ENCODE data around the gene SH3RF3.

DNA sequence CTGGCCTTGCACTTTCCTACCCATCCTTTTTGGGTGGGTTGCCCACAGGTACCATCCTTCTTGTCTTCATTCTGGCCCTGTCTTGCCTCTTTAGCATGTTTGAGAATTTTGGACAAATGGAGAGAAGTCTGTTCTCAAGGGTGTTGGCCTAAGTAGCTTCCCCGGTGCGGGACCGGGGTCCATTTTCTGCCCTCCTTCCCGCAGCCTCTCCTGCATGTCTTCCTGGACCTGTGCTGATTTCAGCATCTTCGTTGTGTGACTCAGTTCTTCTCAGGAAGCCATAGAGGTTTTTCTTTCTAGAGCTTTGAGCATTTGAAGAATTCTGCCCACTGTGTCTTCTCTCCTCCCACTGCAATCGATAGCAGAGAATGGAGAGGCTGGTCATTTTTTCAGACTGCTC is 172.7 kb downstream of the SH3RF3 start:
- TF ChIP-seq E2F4 (IDR thresholded peaks at IDR 0.05; ENCODE audit: low read depth, low read length) (no peak), CTCF (IDR thresholded peaks at IDR 0.05 in 2 of 3, conservative IDR thresholded peaks at IDR 0.05 in 1 of 3; ENCODE audit: control insufficient read depth in 2 of 3, extremely low read depth in 1 of 3, insufficient read depth in 1 of 3, low read depth in 3 of 3, low read length in 3 of 3) (no peak), POLR2AphosphoS5 (IDR thresholded peaks at IDR 0.05; ENCODE audit: low read length) (no peak), TCF3 (IDR thresholded peaks at IDR 0.05; ENCODE audit: borderline replicate concordance, insufficient read depth, low read depth, low read length) (no peak)
- TF ChIP-seq, protein P1, sequence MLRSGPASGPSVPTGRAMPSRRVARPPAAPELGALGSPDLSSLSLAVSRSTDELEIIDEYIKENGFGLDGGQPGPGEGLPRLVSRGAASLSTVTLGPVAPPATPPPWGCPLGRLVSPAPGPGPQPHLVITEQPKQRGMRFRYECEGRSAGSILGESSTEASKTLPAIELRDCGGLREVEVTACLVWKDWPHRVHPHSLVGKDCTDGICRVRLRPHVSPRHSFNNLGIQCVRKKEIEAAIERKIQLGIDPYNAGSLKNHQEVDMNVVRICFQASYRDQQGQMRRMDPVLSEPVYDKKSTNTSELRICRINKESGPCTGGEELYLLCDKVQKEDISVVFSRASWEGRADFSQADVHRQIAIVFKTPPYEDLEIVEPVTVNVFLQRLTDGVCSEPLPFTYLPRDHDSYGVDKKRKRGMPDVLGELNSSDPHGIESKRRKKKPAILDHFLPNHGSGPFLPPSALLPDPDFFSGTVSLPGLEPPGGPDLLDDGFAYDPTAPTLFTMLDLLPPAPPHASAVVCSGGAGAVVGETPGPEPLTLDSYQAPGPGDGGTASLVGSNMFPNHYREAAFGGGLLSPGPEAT (IDR thresholded peaks at IDR 0.05; ENCODE audit: low read depth), result no peak

Measured in GM12878 (cell line).